ENCODE results near the gene C1QTNF5. TPM values are rescaled to one million over a fixed set of nuclear protein-coding genes. Genes with fewer than 3 reads are reported as not detected.

The C1QTNF5 gene
- not detected in 2 replicates for total RNA-seq
- 0.51 TPM for total RNA-seq (2013)
- not detected in 2 replicates for polyA plus RNA-seq
- not detected in 2 replicates for polyA minus RNA-seq

DNA sequence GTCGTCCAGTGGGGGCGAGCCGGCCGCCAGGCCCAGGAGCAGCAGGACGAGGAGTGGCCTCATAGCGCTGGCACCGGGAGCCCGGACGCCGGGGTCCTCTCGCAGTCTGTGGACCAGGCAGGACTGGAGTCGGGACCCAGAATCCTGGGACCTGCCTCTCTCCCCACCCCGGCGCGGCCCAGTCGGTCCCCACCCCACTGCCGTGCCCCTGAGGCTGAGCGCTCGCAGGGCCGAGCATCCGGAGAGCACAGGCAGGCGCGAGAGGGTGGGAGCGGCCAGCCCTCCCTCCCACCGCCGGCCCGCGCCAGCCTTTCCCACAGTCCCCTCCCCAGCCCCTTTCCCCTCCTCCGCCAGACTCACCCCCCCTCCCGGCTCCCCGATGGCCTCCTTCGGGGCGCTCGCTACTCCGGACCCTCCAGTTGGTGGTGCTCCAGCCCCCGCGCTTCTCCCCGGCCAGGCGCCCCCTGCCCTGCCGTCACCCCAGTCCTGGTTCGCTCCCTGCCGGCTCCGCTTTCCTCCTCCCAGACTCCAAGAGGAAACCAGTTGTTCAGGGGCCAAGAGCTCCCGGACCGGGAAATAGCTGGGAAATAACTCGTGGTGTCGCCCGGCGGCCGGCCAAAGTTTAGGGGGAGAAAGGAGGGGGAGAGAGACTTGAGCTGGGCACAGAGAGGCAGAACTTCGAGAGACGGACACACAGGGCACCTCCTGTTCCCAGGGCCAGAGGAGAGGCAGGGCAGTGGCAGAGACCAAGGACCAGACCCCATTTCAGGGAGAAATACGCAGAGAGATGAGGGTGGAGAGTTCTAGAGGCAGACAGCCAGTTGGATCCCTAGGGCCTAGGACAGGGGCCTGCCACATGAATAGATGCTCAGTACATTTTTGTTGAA lies at the start of gene C1QTNF5:
Gene C1QTNF5 (minus strand): TSS at position 549 of the 887 bp plus-strand sequence. CDS start 486 bp downstream, at position 63.
- ChIA-PET CTCF (interaction anchor here (0.6 to 4.0 kb wide), 6 partner anchors 14 to 173 kb away, joined by 3 to 45 read pairs (median 6); partner anchors contain the start of gene USP2), POLR2A (interaction anchor here (0.5 kb wide), 1 partner anchor 556 kb away, joined by 4 read pairs; no protein-coding TSS in a partner anchor)
- H3K4me2 ChIP-seq (replicated peaks; ENCODE audit: low read depth, low read length, poor library complexity, severe bottlenecking): peak within 1 kb of the TSS; percentile 76
- H3K36me3 ChIP-seq (replicated peaks in 1 of 2; ENCODE audit: control extremely low read depth in 1 of 2, control insufficient read depth in 1 of 2, extremely low read depth in 1 of 2, insufficient read depth in 2 of 2, low read length in 1 of 2): peaks cover 0 to 2% of the 10 kb centered on the region in 2 experiments
- WGBS (ENCODE audit: insufficient coverage): 6% methylated on average over 48 of the region's 53 CpGs
- peak within 1 kb of the TSS in 2 of 5 experiments; percentile 9 to 20 for H3K4me3 ChIP-seq (ENCODE audit: control extremely low read depth in 1 of 5, extremely low read depth in 1 of 5, insufficient read depth in 1 of 5, low read depth in 2 of 5, low read length in 4 of 5)
- ATAC-seq (ENCODE audit: low read depth) (no peak), DNase-seq (peak; percentile 39)
- peaks cover 31% of the 10 kb centered on the region in 2 donors for H3K4me1 ChIP-seq (ENCODE audit: control insufficient read depth in 2 of 2, insufficient read depth in 2 of 2, low read length in 2 of 2)
- TF ChIP-seq EZH2 (IDR thresholded peaks at IDR 0.05; ENCODE audit: borderline replicate concordance, insufficient read depth, low read depth, low read length, poor library complexity, severe bottlenecking): no peak
- peaks cover 0 to 55% (median 30%) of the 10 kb centered on the region in 4 experiments for H3K27me3 ChIP-seq (replicated peaks in 1 of 4; ENCODE audit: control extremely low read depth in 1 of 4, control insufficient read depth in 3 of 4, insufficient read depth in 4 of 4, low read length in 3 of 4)
- peak within 1 kb of the TSS; percentile 32 for H3K9ac ChIP-seq (ENCODE audit: low read length)
- no peak within 1 kb of the TSS for H3K27ac ChIP-seq (ENCODE audit: low read length in 2 of 2)
- H3K9me3 Mint-ChIP-seq (ENCODE audit: insufficient read depth): no peaks in the 10 kb centered on the region
- H2AFZ ChIP-seq (ENCODE audit: insufficient read depth, low read depth, low read length, poor library complexity, severe bottlenecking): peak within 1 kb of the TSS; percentile 45
- peaks cover 7% of the 10 kb centered on the region for H4K20me1 ChIP-seq (ENCODE audit: control insufficient read depth, insufficient read depth, low read length, poor library complexity, severe bottlenecking)
- no peaks in the 10 kb centered on the region for H3K79me2 ChIP-seq (ENCODE audit: control insufficient read depth, insufficient read depth, low read length)
- peaks cover 47% of the 10 kb centered on the region for H3K27me3 Mint-ChIP-seq
- no peak within 1 kb of the TSS for H3K27ac Mint-ChIP-seq
- peaks cover 26% of the 10 kb centered on the region for H3K4me1 Mint-ChIP-seq
- H3K4me3 Mint-ChIP-seq: peak within 1 kb of the TSS; percentile 37
- intact Hi-C loops (cut with micrococcal nuclease): no loop called here
- H3K9me3 ChIP-seq (ENCODE audit: control extremely low read depth in 1 of 3, control insufficient read depth in 2 of 3, insufficient read depth in 1 of 3, low read length in 2 of 3): peaks cover 0 to 3% (median 0%) of the 10 kb centered on the region in 3 donors

GRCh38 chr11:119389611-119390254 lies 49.0 kb upstream of the C1QTNF5 start:
- ATAC-seq (ENCODE audit: low read depth): no peak
- CTCF ChIA-PET: interaction anchor here (0.8 to 1.2 kb wide), 2 partner anchors 14 to 33 kb away, joined by 3 read pairs; no protein-coding TSS in a partner anchor

More at GRCh38 chr11:119389611-119390254, 49.0 kb upstream of the C1QTNF5 start:
- peaks cover 27% of the 10 kb centered on the region for H3K27me3 Mint-ChIP-seq
- no peaks in the 10 kb centered on the region for H3K4me1 Mint-ChIP-seq
- no peak for DNase-seq
- Histone ChIP-seq H3K4me3 (ENCODE audit: control extremely low read depth in 1 of 5, extremely low read depth in 1 of 5, insufficient read depth in 1 of 5, low read depth in 2 of 5, low read length in 4 of 5) (no peak overlapping the region), H3K9me3 (ENCODE audit: control extremely low read depth in 1 of 3, control insufficient read depth in 2 of 3, insufficient read depth in 1 of 3, low read length in 2 of 3) (no peaks in the 10 kb centered on the region), H3K9ac (ENCODE audit: low read length) (no peak overlapping the region), H3K4me2 (replicated peaks; ENCODE audit: low read depth, low read length, poor library complexity, severe bottlenecking) (no peak overlapping the region), H4K20me1 (ENCODE audit: control insufficient read depth, insufficient read depth, low read length, poor library complexity, severe bottlenecking) (no peaks in the 10 kb centered on the region), H3K4me1 (ENCODE audit: control insufficient read depth in 2 of 2, insufficient read depth in 2 of 2, low read length in 2 of 2) (no peaks in the 10 kb centered on the region), H3K27me3 (replicated peaks in 1 of 4; ENCODE audit: control extremely low read depth in 1 of 4, control insufficient read depth in 3 of 4, insufficient read depth in 4 of 4, low read length in 3 of 4) (peaks cover 0 to 10% (median 3%) of the 10 kb centered on the region in 4 experiments), H2AFZ (ENCODE audit: insufficient read depth, low read depth, low read length, poor library complexity, severe bottlenecking) (no peak overlapping the region), H3K36me3 (replicated peaks in 1 of 2; ENCODE audit: control extremely low read depth in 1 of 2, control insufficient read depth in 1 of 2, extremely low read depth in 1 of 2, insufficient read depth in 2 of 2, low read length in 1 of 2) (no peaks in the 10 kb centered on the region), H3K79me2 (ENCODE audit: control insufficient read depth, insufficient read depth, low read length) (no peaks in the 10 kb centered on the region), H3K27ac (ENCODE audit: low read length in 2 of 2) (no peak overlapping the region)
- intact Hi-C loops (cut with micrococcal nuclease): no loop called here
- no peaks in the 10 kb centered on the region for H3K9me3 Mint-ChIP-seq (ENCODE audit: insufficient read depth)
- WGBS (ENCODE audit: insufficient coverage): 93% methylated on average over 4 of the region's 5 CpGs
- POLR2A ChIA-PET: interaction anchor here (0.6 kb wide), 1 partner anchor 168 kb away, joined by 6 read pairs; no protein-coding TSS in a partner anchor
- no peak overlapping the region for H3K4me3 Mint-ChIP-seq
- no peak overlapping the region for H3K27ac Mint-ChIP-seq
- no peak for TF ChIP-seq EZH2 (IDR thresholded peaks at IDR 0.05; ENCODE audit: borderline replicate concordance, insufficient read depth, low read depth, low read length, poor library complexity, severe bottlenecking)
- TF ChIP-seq, protein P1, sequence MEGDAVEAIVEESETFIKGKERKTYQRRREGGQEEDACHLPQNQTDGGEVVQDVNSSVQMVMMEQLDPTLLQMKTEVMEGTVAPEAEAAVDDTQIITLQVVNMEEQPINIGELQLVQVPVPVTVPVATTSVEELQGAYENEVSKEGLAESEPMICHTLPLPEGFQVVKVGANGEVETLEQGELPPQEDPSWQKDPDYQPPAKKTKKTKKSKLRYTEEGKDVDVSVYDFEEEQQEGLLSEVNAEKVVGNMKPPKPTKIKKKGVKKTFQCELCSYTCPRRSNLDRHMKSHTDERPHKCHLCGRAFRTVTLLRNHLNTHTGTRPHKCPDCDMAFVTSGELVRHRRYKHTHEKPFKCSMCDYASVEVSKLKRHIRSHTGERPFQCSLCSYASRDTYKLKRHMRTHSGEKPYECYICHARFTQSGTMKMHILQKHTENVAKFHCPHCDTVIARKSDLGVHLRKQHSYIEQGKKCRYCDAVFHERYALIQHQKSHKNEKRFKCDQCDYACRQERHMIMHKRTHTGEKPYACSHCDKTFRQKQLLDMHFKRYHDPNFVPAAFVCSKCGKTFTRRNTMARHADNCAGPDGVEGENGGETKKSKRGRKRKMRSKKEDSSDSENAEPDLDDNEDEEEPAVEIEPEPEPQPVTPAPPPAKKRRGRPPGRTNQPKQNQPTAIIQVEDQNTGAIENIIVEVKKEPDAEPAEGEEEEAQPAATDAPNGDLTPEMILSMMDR (IDR thresholded peaks at IDR 0.05): peak; percentile 47

All from B cell (primary cell).